Stimulated activated CD4-positive, alpha-beta T cell treated with anti-CD3 and anti-CD28 coated beads, Interleukin-12 subunit alpha, Interleukin-12 subunit beta, amount 100 ng/mL, for 4 hours (primary cell): ENCODE measurements around the gene SCO2.
A peak's percentile ranks its signal among the peaks of the same experiment; 100 is the strongest.

Source experiments
- DNase-seq: peaks from one replicate; pipeline ENCODE4 v3.0.0-alpha.2; 2020

Gene SCO2

GRCh38 chr22:50518606-50519005 lies 6.8 kb downstream of the SCO2 start:
- no peak for DNase-seq

- DNase-seq: no peak
Observed at GRCh38 chr22:50517495-50518260, 7.7 kb downstream of the SCO2 start.

GRCh38 chr22:50516891-50517290 lies 8.5 kb downstream of the SCO2 start:
- no peak for DNase-seq

GRCh38 chr22:50516068-50516467 lies 9.3 kb downstream of the SCO2 start:
- DNase-seq: no peak

GRCh38 chr22:50513175-50513574 lies 12.2 kb downstream of the SCO2 start:
- DNase-seq: no peak

GRCh38 chr22:50508897-50509296 lies 16.5 kb downstream of the SCO2 start:
- DNase-seq: no peak

- DNase-seq: peak; percentile 98
Observed at GRCh38 chr22:50507991-50508884, 17.2 kb downstream of the SCO2 start, which contains the start of gene NCAPH2. TSS of gene NCAPH2 (plus strand) at chr22:50508224. CDS start at chr22:50508338, 114 bp downstream.

- DNase-seq: peak; percentile 94
Observed at GRCh38 chr22:50507421-50507990, 17.9 kb downstream of the SCO2 start, which contains the start of gene LMF2. TSS of gene LMF2 (minus strand) at chr22:50507702. CDS start at chr22:50507675, 27 bp downstream.

GRCh38 chr22:50506611-50507420 lies 18.6 kb downstream of the SCO2 start:
- peak; percentile 13 for DNase-seq

GRCh38 chr22:50505776-50506610 lies 19.4 kb downstream of the SCO2 start:
- no peak for DNase-seq

GRCh38 chr22:50505276-50505775 lies 20.1 kb downstream of the SCO2 start:
- no peak for DNase-seq

- DNase-seq: no peak
Observed at GRCh38 chr22:50504369-50505211, 20.8 kb downstream of the SCO2 start.

- DNase-seq: no peak
Observed at GRCh38 chr22:50503475-50504145, 21.8 kb downstream of the SCO2 start.

GRCh38 chr22:50502628-50503474 lies 22.5 kb downstream of the SCO2 start:
- no peak for DNase-seq

GRCh38 chr22:50502096-50502495 lies 23.3 kb downstream of the SCO2 start:
- no peak for DNase-seq

GRCh38 chr22:50500452-50500851 lies 24.9 kb downstream of the SCO2 start:
- no peak for DNase-seq

- DNase-seq: peak; percentile 54
Observed at GRCh38 chr22:50498322-50498890, 27.0 kb downstream of the SCO2 start.

- no peak for DNase-seq
Observed at GRCh38 chr22:50497093-50497492, 28.3 kb downstream of the SCO2 start.
